ENCODE measurements around the gene CTSC.

CTSC gene

DNA sequence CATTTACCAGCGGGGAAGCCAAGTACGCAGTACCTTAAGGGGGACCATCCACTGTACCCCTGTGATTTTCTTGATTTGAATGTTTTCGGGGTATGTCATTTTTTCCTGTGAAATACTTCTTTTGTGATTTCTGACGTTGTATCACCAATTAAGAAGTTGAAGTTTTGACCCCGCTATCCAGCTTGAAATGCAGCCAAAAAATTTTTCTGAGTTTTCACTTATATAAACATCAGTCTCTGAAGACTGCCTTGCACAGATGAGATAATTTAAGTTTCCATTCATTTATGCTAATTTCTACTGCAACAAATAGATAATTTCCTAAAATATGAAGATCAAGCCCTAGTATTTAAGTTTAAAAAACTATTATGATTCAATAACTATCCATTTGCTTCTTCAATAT lies 20.0 kb downstream of the CTSC start:
- no peak for DNase-seq (ENCODE audit: low read depth in 3 of 3)

- DNase-seq (ENCODE audit: low read depth in 3 of 3) = no peak
Measured at GRCh38 chr11:88315981-88316441, 21.5 kb downstream of the CTSC start.

GRCh38 chr11:88315015-88315414 lies 22.5 kb downstream of the CTSC start:
- DNase-seq (ENCODE audit: low read depth in 3 of 3) = no peak

- DNase-seq (ENCODE audit: low read depth in 3 of 3) = no peak
Measured at GRCh38 chr11:88313441-88313840, 24.1 kb downstream of the CTSC start.

GRCh38 chr11:88312628-88313027 lies 24.9 kb downstream of the CTSC start:
- DNase-seq (ENCODE audit: low read depth in 3 of 3) = no peak

DNA sequence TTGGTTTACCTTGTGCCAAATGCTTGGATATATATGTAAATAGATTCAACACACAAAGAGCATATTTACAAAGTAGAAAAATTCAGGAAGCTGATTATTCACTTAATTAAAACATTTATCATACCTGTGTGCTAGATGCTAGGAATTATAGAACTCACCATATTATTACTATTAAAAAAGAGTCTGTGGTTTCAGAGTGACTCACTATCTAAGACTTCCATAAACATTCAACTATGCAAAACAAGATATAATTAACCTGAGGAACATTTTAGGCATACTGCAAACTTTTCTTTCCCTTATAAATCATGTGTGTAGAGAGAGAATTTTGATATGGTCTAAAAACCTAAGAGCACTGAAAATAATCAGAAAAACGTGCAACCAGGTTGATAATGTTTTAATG lies 27.3 kb downstream of the CTSC start:
- DNase-seq (ENCODE audit: low read depth in 3 of 3) = no peak

DNA sequence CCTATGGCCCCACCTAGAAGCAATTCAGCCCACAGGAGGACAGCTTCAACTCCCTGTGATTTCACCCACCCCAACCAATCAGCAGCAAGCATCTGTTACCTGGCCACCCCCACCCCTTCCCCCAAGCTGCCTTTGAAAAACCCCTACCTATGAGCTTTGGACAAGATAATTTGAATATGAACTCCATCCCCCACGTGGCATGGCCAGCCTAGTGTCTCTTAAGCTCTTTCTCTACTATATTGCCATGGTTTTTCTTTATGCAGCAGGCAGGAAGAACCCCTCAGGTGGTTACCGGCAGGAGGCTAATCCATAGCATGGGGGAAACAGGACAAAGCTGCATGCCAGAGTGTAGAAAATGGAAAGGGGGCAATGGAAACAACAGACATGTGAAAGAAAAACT lies 29.0 kb downstream of the CTSC start:
- no peak for DNase-seq (ENCODE audit: low read depth in 3 of 3)

- DNase-seq (ENCODE audit: low read depth in 3 of 3) = no peak
Measured at GRCh38 chr11:88307749-88308425, 29.6 kb downstream of the CTSC start.

- no peak for DNase-seq (ENCODE audit: low read depth in 3 of 3)
Measured at GRCh38 chr11:88306785-88307184, 30.8 kb downstream of the CTSC start.

GRCh38 chr11:88305430-88305829 lies 32.1 kb downstream of the CTSC start:
- DNase-seq (ENCODE audit: low read depth in 3 of 3) = no peak

DNA sequence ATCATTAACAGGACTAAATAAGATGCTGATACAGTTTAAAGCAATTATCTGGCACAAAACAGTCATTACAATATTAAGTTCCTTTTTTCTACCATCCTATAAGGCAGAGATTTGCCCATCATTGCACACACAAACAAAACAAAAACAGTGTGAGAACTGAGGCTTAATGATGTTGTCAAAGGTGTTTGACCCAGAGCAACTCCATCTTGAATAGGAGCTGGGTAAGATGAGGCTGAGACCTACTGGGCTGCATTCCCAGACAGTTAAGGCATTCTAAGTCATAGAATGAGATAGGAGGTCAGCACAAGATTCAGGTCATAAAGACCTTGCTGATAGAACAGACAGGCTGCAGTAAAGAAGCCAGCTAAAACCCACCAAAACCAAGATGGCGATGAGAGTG lies 33.2 kb downstream of the CTSC start:
- no peak for DNase-seq (ENCODE audit: low read depth in 3 of 3)

DNA sequence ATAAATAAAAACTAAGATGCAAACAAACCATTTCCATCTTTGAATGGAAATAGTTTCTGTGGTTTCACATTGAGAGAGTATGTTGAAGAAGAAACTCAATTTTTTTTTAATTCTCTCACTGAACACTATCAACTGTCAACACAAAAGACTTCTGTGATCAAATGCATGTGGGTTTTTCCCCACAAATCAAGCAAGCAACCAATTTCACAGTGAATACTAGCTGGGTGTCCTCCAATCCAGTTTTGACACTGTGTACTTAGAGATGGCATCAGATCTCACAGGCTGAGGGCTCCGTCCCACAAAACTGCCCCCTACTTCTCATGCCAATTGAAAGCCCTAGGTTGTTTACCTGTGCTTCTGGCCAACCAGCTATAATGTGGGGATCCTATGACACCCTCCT lies 34.5 kb downstream of the CTSC start:
- no peak for DNase-seq (ENCODE audit: low read depth in 3 of 3)

- no peak for DNase-seq (ENCODE audit: low read depth in 3 of 3)
Measured at GRCh38 chr11:88301488-88302140, 35.9 kb downstream of the CTSC start.

DNA sequence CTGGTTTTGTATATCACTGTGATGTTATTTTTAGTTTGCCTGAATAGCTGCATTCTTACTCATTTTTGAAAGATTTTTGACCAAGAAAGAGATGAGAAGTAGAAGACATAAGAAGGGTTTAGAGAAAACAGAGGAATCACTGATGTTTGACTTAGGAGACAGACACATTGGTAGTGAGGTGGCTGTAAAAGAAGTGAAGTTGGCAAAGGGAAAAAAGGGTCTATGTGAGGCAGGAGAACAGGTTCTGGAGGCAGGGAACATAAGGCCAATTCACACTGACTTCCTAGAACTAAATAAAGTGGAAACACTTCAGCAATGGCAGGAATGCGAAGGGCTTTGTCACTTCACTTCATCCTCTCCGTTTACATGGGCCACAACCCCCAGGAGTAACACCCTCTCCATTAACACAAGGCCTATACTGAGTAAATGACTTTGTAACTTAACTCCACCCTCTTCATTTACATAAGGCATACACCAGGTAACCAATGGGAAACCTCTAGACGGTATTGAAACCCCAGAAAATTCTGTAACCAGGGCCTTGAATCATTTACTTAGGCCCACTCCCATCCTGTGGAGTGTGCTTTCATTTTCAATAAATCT lies 36.5 kb downstream of the CTSC start:
- no peak for DNase-seq (ENCODE audit: low read depth in 3 of 3)

GRCh38 chr11:88297863-88298262 lies 39.7 kb downstream of the CTSC start:
- no peak for DNase-seq (ENCODE audit: low read depth in 3 of 3)

DNA sequence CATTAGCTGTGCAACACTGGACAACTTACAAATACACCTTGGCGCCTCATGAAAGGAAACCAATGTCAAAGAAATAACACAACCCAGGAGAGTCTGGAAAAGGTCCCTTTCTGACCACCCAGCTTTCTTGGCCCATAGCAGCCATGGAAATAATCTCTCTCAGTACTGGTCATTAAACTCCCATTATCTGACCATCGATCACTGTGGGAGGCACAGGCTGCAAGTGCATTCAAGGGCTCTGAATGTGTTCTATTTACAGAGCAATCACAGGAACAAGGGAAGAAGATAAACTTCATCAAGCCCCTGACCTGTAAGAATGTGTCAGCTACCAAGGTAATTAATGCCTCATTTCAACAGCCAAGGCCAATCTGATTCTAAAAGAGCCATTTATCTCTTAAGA lies 40.1 kb downstream of the CTSC start:
- DNase-seq (ENCODE audit: low read depth in 3 of 3) = no peak

DNA sequence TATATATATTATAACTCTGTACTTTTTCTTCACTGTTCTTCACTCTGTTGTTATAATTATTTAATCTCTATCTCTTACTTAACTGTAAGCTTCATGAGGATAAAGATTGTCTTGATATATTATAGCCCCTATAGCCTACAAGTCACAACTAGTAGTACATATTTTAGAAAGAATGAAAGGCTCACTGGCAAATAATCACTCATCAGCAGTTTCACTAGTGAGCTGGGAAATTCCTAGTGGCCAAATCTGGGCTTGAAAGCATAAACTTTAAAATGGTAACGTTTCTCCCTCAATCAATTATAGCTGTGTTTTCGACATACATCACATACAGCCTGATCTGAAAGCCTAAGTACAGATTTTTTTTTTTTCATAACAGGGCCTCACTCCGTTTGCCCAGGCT lies 42.5 kb downstream of the CTSC start:
- no peak for DNase-seq (ENCODE audit: low read depth in 3 of 3)

GRCh38 chr11:88293931-88294330 lies 43.6 kb downstream of the CTSC start:
- DNase-seq (ENCODE audit: low read depth in 3 of 3) = no peak

GRCh38 chr11:88292171-88292843 lies 45.2 kb downstream of the CTSC start:
- DNase-seq (ENCODE audit: low read depth in 3 of 3) = no peak

DNA sequence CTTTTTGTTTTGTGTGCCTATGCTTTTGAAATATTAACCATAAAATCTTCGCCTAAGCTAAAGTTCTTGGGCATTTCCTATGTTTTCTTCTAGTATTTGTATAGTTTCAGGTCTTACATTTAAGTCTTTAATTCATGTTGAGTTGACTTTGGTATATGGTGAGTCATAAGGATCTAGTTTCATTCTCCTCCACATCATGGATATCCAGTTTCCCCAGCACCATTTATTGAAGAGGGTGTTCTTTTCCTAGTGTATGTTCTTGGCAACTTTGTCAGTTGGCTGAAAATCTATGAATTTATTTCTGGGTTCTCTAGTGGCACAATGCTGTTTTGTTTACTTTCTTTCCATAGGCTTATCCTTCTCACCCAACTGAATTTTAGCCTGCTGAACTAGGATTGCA lies 49.0 kb downstream of the CTSC start:
- no peak for DNase-seq (ENCODE audit: low read depth in 3 of 3)

- no peak for DNase-seq (ENCODE audit: low read depth in 3 of 3)
Measured at GRCh38 chr11:88284336-88285050, 53.0 kb downstream of the CTSC start.
